Epithelial cell of esophagus (primary cell): Measurements from ENCODE around the gene IDH3A.

ENCODE experiments used
- DNase-seq: peaks from one replicate; pipeline ENCODE4 v3.0.0; 2010; ENCODE audit warnings: low read depth
- H3K4me3 ChIP-seq: 2 replicates; pipeline ENCODE4 v1.5.1; 2011; ENCODE audit warnings: mild to moderate bottlenecking, low read length, control low read depth
- TF ChIP-seq, protein P1 (sequence below): IDR thresholded peaks from 2 replicates; pipeline ENCODE4 v1.5.1; 2011; ENCODE audit warnings: low read depth, mild to moderate bottlenecking, low read length, control low read depth, inconsistent platforms; ENCODE audit not compliant: insufficient read depth; ENCODE audit errors: missing control alignments

Gene IDH3A

DNA sequence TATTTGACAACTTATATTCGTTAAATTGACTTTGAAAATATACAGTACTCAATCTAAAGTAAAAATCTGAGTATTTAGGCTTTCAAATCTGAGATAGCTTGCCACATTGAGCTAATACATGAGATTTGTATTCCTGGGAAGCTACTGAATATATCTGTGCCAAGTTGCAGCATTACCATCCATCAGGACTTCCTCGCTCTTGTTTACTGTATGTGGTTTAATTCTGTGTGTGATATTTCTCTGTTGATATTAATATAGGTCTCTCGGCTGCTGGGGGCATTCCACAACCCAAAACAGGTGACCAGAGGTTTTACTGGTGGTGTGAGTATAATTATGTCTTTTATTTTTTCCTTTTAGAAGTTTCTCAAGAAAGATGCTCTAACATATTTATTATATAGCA is 5.8 kb downstream of the IDH3A start:
- H3K4me3 ChIP-seq, result no peak overlapping the region
- no peak for DNase-seq
- TF ChIP-seq, protein P1, sequence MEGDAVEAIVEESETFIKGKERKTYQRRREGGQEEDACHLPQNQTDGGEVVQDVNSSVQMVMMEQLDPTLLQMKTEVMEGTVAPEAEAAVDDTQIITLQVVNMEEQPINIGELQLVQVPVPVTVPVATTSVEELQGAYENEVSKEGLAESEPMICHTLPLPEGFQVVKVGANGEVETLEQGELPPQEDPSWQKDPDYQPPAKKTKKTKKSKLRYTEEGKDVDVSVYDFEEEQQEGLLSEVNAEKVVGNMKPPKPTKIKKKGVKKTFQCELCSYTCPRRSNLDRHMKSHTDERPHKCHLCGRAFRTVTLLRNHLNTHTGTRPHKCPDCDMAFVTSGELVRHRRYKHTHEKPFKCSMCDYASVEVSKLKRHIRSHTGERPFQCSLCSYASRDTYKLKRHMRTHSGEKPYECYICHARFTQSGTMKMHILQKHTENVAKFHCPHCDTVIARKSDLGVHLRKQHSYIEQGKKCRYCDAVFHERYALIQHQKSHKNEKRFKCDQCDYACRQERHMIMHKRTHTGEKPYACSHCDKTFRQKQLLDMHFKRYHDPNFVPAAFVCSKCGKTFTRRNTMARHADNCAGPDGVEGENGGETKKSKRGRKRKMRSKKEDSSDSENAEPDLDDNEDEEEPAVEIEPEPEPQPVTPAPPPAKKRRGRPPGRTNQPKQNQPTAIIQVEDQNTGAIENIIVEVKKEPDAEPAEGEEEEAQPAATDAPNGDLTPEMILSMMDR, result no peak

DNA sequence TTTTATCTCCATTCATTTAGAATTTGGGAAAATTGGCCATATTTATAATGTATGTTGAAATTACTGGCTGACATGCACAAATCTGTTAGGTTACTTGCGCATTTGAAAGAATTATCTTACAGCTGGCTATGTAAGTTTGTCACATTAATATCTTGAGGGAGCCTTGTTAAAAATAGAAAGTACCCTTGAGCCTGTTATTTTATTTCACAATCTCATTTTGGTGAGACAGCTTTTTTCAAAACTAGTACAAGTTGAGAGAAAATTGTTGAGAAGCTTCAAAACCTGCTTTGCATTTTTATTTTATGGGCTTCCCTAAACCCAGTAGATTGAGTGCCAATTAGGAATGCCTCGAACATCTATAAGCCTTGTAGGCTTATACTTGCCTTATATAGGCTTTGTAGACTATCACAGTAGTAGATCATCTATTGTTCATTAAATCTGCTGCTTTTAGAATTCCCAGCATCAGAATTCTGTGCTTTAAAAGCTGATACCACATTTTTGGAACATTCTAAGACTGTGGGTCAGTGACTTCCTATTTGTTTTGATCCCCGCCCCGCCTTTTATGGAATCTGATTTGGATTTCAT is 6.3 kb downstream of the IDH3A start:
- DNase-seq, result no peak
- TF ChIP-seq, protein P1, result no peak
- H3K4me3 ChIP-seq, result no peak overlapping the region

DNA sequence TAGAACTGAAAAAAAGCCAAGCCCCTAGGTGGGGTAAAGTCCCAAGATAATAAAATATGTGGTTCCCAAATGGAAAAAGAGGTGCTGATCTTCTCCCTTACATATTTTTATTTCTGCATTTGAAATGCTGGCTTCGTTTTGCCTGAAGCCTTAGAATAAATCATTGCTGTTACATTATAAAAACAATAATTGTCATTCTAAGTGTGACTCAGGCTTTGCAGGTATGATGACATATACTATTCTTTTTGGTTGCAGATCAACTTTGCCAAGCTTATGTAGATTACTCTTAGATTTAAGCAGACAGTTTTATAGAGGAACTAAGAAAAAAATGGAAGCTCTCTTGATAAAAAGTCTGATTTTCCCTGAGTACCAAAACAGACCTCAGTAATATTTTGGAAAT is 7.5 kb downstream of the IDH3A start:
- TF ChIP-seq, protein P1, result no peak
- H3K4me3 ChIP-seq, result no peak overlapping the region
- peak; percentile 64 for DNase-seq

- TF ChIP-seq, protein P1, result no peak
- no peak for DNase-seq
- H3K4me3 ChIP-seq, result no peak overlapping the region
These were observed 8.0 kb downstream of the IDH3A start for GRCh38 chr15:78157203-78157602.

DNA sequence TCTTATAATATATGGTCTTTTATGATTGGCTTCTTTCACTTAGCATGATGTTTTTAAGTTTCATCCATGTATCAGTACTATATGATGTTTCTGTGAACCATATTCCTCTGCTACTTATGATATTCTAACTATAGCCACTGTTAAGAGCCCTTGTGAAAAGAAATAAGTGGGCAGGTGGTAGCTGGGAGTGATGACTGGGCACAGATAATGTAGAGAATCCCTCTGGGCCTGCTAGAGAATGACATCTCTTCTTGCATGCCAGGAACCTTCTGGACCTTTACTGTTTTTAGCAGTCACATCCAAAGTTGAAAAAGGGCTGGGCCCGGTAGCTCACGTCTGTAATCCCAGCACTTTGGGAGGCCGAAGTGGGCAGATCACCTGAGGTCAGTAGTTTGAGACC is 10.2 kb downstream of the IDH3A start:
- no peak overlapping the region for H3K4me3 ChIP-seq
- no peak for DNase-seq
- TF ChIP-seq, protein P1, result no peak

- H3K4me3 ChIP-seq, result no peak overlapping the region
- DNase-seq, result no peak
- TF ChIP-seq, protein P1, result no peak
These were observed 12.9 kb downstream of the IDH3A start for GRCh38 chr15:78162038-78162437.

GRCh38 chr15:78164010-78164409 is 14.8 kb downstream of the IDH3A start:
- no peak overlapping the region for H3K4me3 ChIP-seq
- TF ChIP-seq, protein P1, result no peak
- DNase-seq, result no peak
